WTC11 (cell line): ENCODE data around the gene PARP4. TPM values are rescaled to one million over a fixed set of nuclear protein-coding genes. Genes with fewer than 3 reads are reported as not detected.
"Not testable (repeated sequence)": the region's sequence is repeated elsewhere in the genome, so short reads cannot be mapped to it uniquely, and the experiment has no call there.

ENCODE experiments used
- ATAC-seq: fragments of 200-7000 bp; cut with Tn5 transposase; 2 replicates; pipeline ENCODE4 v1.10.0; 2021; ENCODE audit warnings: mild to moderate bottlenecking, moderate library complexity
- CTCF ChIA-PET: fragments of 300-600 bp; sonication (Branson Sonifier 250); formaldehyde crosslinking; loops from one replicate; lab custom pipeline; 2021; ENCODE audit warnings: antibody characterized with exemption; lab: Charles Lee
- POLR2A ChIA-PET: fragments of 350-600 bp; sonication (Branson Sonifier 250); formaldehyde crosslinking; loops from one replicate; lab custom pipeline; 2021; ENCODE audit warnings: antibody characterized with exemption; lab: Charles Lee
- DNase-seq: peaks from one replicate; pipeline ENCODE4 v3.0.0; 2021; ENCODE audit warnings: low spot score
- H3K27ac Mint-ChIP-seq: 2 replicates; pipeline ENCODE4 v1.8.0; 2021; ENCODE audit warnings: mixed read lengths
- H3K27me3 Mint-ChIP-seq: 2 replicates; pipeline ENCODE4 v1.8.0; 2021; ENCODE audit warnings: low read depth, mild to moderate bottlenecking, moderate library complexity, mixed read lengths
- H3K36me3 Mint-ChIP-seq: 2 replicates; pipeline ENCODE4 v1.8.0; 2021; ENCODE audit warnings: mixed read lengths
- H3K4me1 Mint-ChIP-seq: 2 replicates; pipeline ENCODE4 v1.8.0; 2022; ENCODE audit warnings: mixed read lengths
- H3K4me3 Mint-ChIP-seq: 2 replicates; pipeline ENCODE4 v1.8.0; 2021; ENCODE audit warnings: mild to moderate bottlenecking, moderate library complexity, mixed read lengths
- H3K9me3 Mint-ChIP-seq: 2 replicates; pipeline ENCODE4 v1.8.0; 2021; ENCODE audit warnings: mixed read lengths
- ATF1 ChIP-seq: sonication (generic); formaldehyde crosslinking; IDR thresholded peaks from 2 replicates; pipeline ENCODE4 v1.8.1; 2023; ENCODE audit warnings: mild to moderate bottlenecking, moderate library complexity, missing genetic modification reagents
- EMX1 ChIP-seq: fragments of 250-450 bp; sonication (Bioruptor Pico); IDR thresholded peaks from 2 replicates; pipeline ENCODE4 v1.8.0; 2021; ENCODE audit warnings: mild to moderate bottlenecking
- ETV6 ChIP-seq: sonication (generic); formaldehyde crosslinking; IDR thresholded peaks from 2 replicates; pipeline ENCODE4 v1.8.1; 2022; ENCODE audit warnings: mild to moderate bottlenecking, missing genetic modification reagents
- JUN ChIP-seq: sonication (generic); formaldehyde crosslinking; IDR thresholded peaks from 2 replicates; pipeline ENCODE4 v1.8.0; 2023; ENCODE audit warnings: mild to moderate bottlenecking, missing genetic modification reagents
- PRDM15 ChIP-seq: sonication (generic); formaldehyde crosslinking; IDR thresholded peaks from 2 replicates; pipeline ENCODE4 v1.8.0; 2022; ENCODE audit warnings: missing genetic modification reagents
- SOX15 ChIP-seq: fragments of 250-450 bp; sonication (Bioruptor Pico); IDR thresholded peaks from 2 replicates; pipeline ENCODE4 v1.9.0; 2021; ENCODE audit warnings: mild to moderate bottlenecking
- STAT6 ChIP-seq: sonication (generic); formaldehyde crosslinking; conservative IDR thresholded peaks from 2 replicates; pipeline ENCODE4 v1.8.1; 2023; ENCODE audit warnings: mild to moderate bottlenecking, low read depth, missing genetic modification reagents, moderate library complexity
- ZNF121 ChIP-seq: sonication (generic); formaldehyde crosslinking; IDR thresholded peaks from 2 replicates; pipeline ENCODE4 v1.8.0; 2023; ENCODE audit warnings: missing genetic modification reagents
- ZNF423 ChIP-seq: fragments of 250-450 bp; sonication (Bioruptor Pico); IDR thresholded peaks from 2 replicates; pipeline ENCODE4 v2.1.2; 2022; ENCODE audit warnings: mild to moderate bottlenecking, moderate library complexity
- total RNA-seq: library from RNA; stranded (reverse); gene quantifications from 3 replicates; pipeline ENCODE4 v1.2.3, GENCODE V29; 2021
- TF ChIP-seq, protein P1 (sequence below): fragments of 250-450 bp; sonication (Bioruptor Pico); IDR thresholded peaks from 2 replicates; pipeline ENCODE4 v2.1.2; 2022; ENCODE audit warnings: mild to moderate bottlenecking, moderate library complexity
- TF ChIP-seq, protein P2 (sequence below): sonication (generic); formaldehyde crosslinking; IDR thresholded peaks from 2 replicates; pipeline ENCODE4 v1.8.0; 2022; ENCODE audit warnings: mild to moderate bottlenecking, missing genetic modification reagents

PARP4 gene
- total RNA-seq, 1 experiment from 2014 or later: 30.7 TPM

DNA sequence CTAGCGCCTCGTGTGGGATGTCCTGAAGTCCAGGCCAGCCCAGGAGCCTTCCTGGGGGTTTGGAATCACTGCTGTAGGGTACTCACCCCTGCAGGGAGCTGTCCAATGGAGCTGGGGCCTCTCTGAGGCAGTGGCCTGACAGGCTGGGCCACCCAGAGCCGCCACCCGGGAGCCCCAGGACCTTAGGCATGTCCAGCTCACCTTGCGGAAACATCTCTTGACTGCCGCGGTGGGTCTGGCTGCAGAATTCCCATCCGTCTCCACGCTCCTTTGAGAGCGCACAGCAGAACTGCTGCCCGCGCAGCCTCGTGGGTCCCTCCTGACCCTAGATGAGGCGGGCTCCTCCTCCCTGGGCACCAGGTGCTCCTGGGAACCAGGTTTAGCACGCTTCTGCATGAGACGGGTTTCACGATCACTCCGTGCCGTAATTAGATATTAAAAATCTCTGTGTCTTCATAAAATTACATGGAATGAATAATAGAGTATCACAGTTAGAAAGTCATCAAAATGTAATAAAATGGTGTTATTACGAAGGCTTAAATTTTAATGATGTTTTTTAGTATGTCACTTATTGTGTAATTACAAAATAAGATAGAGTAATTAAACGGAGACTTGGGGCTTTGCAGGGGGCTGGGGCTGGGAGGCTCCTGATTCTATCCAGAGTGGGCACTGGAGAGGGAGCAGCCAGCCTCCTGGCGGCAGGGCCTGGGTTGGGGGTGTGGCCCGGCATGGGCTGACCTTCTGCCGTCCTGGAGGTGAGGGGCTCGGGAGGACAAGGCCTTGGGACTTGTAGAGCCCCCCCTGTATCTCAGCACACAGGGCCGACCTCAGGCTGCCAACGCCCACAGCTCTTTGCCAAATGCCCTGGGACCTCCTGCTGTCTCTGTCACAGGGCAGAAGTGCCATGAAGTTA is 120.6 kb downstream of the PARP4 start:
- H3K36me3 Mint-ChIP-seq, H3K4me3 Mint-ChIP-seq, DNase-seq, H3K4me1 Mint-ChIP-seq, POLR2A ChIA-PET, H3K27ac Mint-ChIP-seq, CTCF ChIA-PET, H3K27me3 Mint-ChIP-seq, ATAC-seq: not testable (repeated sequence)
- peaks cover 12% of the 10 kb centered on the region for H3K9me3 Mint-ChIP-seq

DNA sequence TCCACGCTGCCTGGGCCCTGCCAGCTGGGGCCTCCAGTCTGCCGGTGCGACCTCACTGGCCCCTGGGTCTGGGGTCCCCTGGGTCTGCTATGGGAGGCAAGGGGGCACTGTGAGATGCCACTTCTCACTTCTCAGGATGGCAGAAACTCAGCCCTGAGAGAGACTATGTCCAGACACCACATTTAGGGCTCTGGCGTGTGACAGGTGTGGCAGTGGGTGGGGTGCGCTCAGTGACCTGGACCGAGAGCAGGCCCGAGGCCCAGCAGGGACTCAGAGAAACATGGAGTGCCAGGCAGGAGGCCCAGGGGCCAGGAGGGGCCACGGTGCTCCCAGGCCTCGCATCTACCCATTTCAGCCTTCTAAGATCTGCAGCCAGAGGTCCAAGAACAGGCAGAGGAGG is 121.8 kb downstream of the PARP4 start:
- not testable (repeated sequence) for H3K4me1 Mint-ChIP-seq, ATAC-seq

GRCh38 chr13:24389506-24389905 is 123.1 kb downstream of the PARP4 start:
- Mint-ChIP-seq H3K27me3 (0 out of 2 replicates have a peak, but pooled peaks cover 5% of the 10 kb centered on the region), H3K4me3 (no peak overlapping the region), H3K27ac (no peak overlapping the region), H3K9me3 (no peaks in the 10 kb centered on the region), H3K36me3 (no peaks in the 10 kb centered on the region), H3K4me1 (peaks cover 2% of the 10 kb centered on the region; the same call in 1 of the 2 replicates)
- DNase-seq (no peak), ATAC-seq (no peak)
- CTCF ChIA-PET: no interaction called here
- TF ChIP-seq EMX1 (CRISPR knock-in tag) (no peak), SOX15 (CRISPR knock-in tag) (no peak), STAT6 (CRISPR knock-in tag) (no peak), ZNF121 (CRISPR knock-in tag) (no peak)
- TF ChIP-seq, all 79 proteins: peak for 0
- POLR2A ChIA-PET: no interaction called here

More for the DNA sequence above, 121.8 kb downstream of the PARP4 start:
- H3K9me3 Mint-ChIP-seq, DNase-seq, CTCF ChIA-PET, H3K4me3 Mint-ChIP-seq, H3K36me3 Mint-ChIP-seq, H3K27ac Mint-ChIP-seq, H3K27me3 Mint-ChIP-seq, POLR2A ChIA-PET: not testable (repeated sequence)

DNA sequence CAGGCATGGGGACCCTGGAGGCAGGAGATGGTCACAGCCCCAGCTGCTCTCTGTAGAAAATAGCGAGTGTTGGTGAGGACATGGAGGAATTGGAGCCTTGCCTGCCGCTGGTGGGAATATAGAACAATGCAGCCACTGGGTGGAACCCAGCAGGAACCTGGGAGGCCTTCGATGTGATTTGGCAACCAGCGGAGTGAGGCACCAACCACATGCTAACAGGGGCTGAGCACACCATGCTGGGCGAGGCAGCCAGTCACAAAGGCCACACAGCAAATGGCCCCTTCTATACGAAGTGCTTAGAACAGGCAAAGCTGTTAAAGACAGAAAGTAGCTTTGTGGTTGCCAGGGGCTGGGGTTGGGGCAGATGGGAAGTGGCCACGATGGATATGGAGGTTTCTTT is 123.8 kb downstream of the PARP4 start:
- H3K4me3 Mint-ChIP-seq, POLR2A ChIA-PET, H3K27me3 Mint-ChIP-seq, H3K27ac Mint-ChIP-seq, H3K9me3 Mint-ChIP-seq, CTCF ChIA-PET, H3K36me3 Mint-ChIP-seq, H3K4me1 Mint-ChIP-seq, DNase-seq, ATAC-seq: not testable (repeated sequence)

DNA sequence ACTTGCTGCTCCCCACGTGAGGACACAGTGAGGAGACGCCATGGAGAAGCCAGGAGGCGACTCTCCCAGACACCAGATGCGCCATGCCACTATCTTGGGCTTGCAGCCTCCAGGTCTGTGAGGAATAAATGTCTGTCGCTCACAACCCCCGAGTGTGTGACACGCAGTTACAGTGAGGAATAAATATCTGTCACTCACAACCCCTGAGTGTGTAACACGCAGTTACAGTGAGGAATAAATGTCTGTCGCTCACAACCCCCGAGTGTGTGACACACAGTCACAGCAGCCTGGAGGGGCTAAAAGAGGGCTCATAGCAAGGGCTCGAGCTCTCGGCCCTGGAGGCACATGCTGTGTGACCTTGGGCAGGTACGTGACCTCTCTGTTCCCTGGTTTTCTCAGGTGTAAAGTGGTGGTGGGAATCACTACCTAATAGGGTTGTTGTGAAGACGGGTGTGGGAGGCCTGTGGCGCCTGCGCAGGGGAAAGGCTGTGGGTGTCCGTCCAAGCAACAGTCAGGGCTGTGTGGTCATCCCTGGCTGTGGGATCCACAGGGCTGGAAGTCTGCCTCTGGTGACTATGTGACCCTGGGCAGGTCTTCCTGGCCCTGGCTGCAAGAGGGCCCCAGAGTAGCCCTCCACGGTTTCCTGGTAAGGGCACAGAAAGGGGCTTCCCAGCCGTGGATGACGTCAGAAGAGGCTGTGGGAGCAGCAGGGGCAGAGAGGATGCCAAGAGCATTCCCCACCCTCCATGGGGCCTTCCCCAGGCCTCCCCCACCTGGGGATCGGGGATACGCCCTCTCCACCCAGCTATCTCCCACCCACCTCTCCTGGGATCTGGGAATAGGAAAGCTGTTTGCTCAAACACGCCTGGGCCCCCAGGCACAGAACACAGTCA is 125.5 kb downstream of the PARP4 start:
- Mint-ChIP-seq H3K27ac (no peak overlapping the region), H3K4me1 (peaks cover 2% of the 10 kb centered on the region), H3K36me3 (no peaks in the 10 kb centered on the region), H3K27me3 (0 out of 2 replicates have a peak, but pooled peaks cover 5% of the 10 kb centered on the region), H3K4me3 (no peak overlapping the region), H3K9me3 (no peaks in the 10 kb centered on the region)
- CTCF ChIA-PET: no interaction called here
- no peak for ATAC-seq
- POLR2A ChIA-PET: no interaction called here
- no peak for DNase-seq
- TF ChIP-seq, protein P1, sequence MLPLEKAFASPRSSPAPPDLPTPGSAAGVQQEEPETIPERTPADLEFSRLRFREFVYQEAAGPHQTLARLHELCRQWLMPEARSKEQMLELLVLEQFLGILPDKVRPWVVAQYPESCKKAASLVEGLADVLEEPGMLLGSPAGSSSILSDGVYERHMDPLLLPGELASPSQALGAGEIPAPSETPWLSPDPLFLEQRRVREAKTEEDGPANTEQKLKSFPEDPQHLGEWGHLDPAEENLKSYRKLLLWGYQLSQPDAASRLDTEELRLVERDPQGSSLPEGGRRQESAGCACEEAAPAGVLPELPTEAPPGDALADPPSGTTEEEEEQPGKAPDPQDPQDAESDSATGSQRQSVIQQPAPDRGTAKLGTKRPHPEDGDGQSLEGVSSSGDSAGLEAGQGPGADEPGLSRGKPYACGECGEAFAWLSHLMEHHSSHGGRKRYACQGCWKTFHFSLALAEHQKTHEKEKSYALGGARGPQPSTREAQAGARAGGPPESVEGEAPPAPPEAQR (CRISPR knock-in tag): no peak
- TF ChIP-seq, protein P2, sequence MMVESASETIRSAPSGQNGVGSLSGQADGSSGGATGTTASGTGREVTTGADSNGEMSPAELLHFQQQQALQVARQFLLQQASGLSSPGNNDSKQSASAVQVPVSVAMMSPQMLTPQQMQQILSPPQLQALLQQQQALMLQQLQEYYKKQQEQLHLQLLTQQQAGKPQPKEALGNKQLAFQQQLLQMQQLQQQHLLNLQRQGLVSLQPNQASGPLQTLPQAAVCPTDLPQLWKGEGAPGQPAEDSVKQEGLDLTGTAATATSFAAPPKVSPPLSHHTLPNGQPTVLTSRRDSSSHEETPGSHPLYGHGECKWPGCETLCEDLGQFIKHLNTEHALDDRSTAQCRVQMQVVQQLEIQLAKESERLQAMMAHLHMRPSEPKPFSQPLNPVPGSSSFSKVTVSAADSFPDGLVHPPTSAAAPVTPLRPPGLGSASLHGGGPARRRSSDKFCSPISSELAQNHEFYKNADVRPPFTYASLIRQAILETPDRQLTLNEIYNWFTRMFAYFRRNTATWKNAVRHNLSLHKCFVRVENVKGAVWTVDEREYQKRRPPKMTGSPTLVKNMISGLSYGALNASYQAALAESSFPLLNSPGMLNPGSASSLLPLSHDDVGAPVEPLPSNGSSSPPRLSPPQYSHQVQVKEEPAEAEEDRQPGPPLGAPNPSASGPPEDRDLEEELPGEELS: no peak
- TF ChIP-seq ETV6 (CRISPR knock-in tag) (no peak), ZNF423 (CRISPR knock-in tag) (no peak), JUN (CRISPR knock-in tag) (no peak), PRDM15 (CRISPR knock-in tag) (no peak), ATF1 (CRISPR knock-in tag) (no peak)
